ENCODE data around the gene PTGR2.
"Not testable (repeated sequence)": the region's sequence is repeated elsewhere in the genome, so short reads cannot be mapped to it uniquely, and the experiment has no call there.

The PTGR2 gene

DNA sequence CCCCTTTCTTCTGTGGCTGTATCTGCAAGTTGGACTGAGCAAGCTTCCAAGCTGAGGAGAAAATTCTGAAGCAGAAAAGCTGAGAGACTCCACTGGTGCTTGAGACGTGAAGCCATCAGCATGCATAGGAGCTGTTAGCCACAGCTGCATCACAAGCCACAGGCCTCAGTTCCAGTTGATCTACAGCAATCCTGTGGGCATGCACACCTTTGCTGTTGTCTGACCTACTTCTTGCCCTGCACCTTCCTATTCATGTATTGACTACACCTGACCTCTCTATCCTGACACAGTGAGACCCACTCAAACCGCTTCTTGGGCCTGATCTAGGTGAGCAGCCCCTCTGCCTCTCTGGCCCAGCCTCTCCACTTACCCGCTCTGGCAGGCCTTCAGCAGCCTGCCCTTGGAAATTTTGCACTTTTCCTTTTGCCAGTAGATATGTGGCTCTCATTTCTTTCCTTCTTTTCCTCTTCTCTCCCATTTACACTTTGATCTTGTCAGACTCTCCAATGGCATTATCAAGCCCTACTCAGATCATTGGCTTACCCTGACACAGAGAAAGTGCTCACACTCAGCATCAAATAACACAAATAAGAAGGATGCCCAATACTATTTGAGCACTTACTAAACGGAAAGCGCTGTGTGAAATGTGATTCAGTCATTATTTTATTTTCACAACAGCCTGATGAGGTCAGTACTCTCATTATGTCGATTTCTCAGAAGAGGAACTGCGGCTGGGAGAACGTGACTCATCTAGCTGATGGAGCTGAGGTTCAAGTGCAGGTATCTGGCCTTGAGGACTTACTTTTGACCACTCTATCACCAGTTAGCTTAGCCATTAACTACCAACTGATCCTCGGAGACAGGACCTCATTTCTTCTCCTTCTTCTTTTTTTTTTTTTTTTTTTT, 21.9 kb upstream of the PTGR2 start:
- peak; percentile 59 for DNase-seq

DNA sequence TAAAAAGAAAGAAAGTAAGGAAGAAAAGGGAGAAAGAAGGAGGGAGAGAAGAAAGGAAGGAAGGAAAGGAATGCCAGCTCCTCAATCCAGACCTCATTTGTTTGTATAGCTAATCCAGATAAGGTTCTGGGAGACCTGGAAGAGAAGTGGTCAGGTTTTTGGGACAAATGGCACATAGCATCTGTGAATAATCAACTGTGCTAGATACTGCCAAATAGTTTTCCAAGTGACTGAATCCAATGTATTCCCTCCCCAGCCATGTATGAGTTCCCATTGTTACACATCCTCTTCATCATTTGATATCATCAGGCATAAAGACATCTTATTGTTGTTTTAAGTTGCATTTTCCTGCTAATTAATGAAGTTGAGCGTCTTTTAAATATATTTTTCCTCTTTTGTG, 18.6 kb upstream of the PTGR2 start:
- no peak for DNase-seq
- in situ Hi-C loops (cut with MboI; ENCODE audit: low pct_unique_long_range_greater_than_20kb, low sequenced_read_pairs): no loop called here

More for the DNA sequence above, 21.9 kb upstream of the PTGR2 start:
- in situ Hi-C loops (cut with MboI; ENCODE audit: low pct_unique_long_range_greater_than_20kb, low sequenced_read_pairs): no loop called here

DNA sequence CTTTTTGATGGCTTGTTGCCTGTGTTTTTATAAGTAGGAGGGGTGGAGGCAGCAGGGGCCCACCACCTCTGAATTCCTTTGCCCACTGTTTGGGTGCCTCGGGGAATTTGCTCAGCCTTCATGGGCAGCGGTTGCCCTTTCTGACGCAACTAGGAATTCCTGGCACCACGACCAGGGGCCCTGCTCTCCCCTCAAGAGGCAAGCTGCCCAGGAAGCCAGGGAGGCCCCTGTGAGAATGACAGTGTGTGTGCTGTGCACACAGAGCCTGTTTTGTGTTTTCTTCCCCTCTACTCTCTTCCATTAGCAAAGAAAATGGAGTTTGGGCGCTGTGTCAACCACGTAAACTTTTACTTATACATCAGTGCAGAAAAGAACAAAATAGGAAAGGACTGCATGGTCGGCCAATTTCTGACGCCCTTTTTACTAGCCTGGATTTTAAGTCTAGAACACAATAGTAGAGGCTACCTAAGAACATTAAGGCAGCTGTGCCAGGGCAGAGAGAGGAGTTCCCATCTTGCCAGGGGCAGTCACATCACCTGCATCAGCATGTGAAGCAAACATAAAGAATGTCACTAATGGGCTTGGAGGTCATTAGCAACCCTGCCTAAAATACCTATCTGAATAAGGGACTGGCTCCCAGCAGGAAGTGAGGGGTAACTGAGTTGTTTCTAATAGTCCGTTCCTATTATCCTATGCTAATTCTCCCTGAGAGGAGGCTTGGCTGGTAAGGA, 17.9 kb upstream of the PTGR2 start:
- no peak for DNase-seq
- in situ Hi-C loops (cut with MboI; ENCODE audit: low pct_unique_long_range_greater_than_20kb, low sequenced_read_pairs): no loop called here

DNA sequence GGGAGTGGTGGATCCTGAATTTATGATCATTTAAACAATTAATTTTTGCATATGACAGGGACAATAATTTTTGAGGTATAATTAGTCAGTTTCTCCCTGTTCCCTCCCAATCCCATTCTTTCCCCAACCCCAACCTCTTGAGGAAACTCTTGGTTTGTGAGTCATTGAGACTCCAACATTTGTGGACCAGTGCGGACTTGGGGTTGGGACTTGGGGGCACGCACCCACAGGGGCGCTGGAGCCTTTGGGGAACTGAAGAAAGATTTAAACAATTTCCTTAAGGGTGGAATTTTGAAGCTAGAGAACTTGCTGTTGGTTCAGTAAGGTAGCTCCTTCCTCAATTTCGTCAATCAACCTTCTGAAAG, 17.4 kb upstream of the PTGR2 start:
- no peak for DNase-seq

DNA sequence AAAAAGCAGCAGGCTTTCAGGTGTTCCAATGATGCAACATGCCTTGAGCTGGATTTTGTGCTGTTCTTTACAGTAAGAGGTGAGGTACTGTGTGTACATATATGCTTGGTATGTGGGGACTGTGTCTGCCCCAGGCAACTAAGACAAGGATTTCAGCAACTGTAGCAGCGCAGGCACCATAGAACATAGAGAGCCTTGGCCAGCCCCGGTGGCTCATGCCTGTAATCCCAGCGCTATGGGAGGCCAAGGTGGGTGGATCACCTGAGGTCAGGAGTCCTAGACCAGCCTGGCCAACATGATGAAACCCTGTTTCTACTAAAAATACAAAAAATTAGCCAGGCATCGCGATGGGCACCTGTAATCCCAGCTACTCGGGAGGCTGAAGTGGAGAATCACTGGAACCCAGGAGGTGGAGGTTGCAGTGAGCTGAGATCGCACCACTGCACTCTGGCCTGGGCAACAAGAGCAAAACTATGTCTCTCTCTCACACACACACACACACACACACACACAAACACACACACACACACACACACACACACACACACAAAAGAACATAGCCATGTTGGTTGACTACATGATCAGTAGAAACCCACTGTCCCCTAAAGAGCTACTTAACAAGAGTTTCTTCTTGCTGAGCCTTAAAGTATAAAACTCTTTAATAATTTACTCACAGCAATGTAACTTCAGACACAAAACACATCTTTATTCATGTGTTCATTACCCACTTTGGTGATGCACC, 13.2 kb upstream of the PTGR2 start:
- DNase-seq; in situ Hi-C loops (cut with MboI; ENCODE audit: low pct_unique_long_range_greater_than_20kb, low sequenced_read_pairs): not testable (repeated sequence)

More for the DNA sequence above, 17.4 kb upstream of the PTGR2 start:
- in situ Hi-C loops (cut with MboI; ENCODE audit: low pct_unique_long_range_greater_than_20kb, low sequenced_read_pairs): no loop called here

DNA sequence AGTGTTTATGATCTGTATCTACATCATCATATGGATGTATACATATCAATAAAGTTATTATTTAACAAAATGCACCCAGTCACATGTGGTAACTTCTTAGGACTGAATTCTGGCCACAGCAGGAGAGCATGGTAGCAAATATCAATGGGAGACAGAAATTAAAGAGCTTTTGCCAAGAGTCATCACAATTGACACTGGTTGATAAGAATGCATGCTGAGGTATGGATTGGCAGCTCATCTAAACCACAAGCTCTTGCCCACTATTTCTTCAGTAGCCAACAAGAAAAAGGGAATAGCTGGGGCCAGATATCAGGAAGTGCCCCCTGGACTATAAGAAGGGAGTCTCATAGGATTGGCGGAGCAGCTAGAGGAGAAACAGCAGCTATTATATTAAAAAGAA, 9.4 kb upstream of the PTGR2 start:
- in situ Hi-C loops (cut with MboI; ENCODE audit: low pct_unique_long_range_greater_than_20kb, low sequenced_read_pairs): no loop called here
- no peak for DNase-seq

DNA sequence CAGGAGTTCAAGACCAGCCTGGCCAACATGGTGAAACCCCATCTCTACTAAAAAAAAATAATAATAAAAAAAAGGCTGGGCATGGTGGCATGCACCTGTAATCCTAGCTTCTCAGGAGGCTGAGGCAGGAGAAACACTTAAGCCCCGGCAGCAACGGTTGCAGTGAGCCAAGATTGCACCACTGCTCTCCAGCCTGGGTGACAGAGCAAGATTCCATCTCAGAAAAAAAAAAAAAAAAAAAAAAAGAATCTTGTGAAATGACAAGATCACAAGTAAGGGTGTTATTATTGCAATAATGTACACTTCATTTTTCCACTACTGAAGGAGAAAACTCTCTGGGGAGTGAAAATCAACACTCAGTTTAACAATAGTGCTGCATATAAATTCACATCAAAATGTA, 8.8 kb upstream of the PTGR2 start:
- in situ Hi-C loops (cut with MboI; ENCODE audit: low pct_unique_long_range_greater_than_20kb, low sequenced_read_pairs): no loop called here
- DNase-seq: no peak

DNA sequence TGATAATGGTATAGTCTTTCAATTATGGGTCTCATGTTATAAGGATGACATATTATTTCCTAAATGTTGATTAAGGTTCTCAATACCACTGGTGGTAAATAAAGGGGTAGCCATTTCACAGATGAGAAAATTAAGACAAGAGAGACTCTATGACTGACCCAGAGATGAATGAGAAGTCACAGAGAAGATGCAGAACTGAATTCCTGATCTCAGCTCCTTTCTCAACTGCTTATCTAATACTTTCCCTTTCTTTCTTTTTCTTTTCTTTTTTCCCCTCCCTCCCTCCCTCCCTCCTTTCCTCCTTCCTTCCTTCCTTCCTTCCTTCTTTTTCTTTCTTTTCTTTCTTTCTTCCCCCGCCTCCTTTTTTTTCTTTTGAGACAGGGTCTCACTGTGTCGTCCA, 8.3 kb upstream of the PTGR2 start:
- in situ Hi-C loops (cut with MboI; ENCODE audit: low pct_unique_long_range_greater_than_20kb, low sequenced_read_pairs): no loop called here

DNA sequence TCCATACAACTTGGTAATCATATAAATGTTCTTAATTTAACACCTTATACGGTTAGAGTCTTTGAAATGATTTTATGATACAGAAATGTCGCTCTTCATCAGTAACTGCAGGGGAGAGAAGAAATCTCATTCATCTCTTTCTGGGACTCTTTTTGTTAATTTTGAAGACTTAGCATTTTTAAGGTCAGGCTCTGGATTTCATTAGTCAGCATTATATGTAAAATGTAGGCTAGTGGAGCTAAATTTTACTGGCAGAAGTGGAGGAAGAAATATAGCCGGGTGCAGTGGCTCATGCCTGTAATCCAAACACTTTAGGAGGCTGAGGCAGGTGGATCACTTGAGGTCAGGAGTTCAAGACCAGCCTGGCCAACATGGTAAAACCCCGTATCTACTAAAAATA, 4.7 kb upstream of the PTGR2 start:
- in situ Hi-C loops (cut with MboI; ENCODE audit: low pct_unique_long_range_greater_than_20kb, low sequenced_read_pairs): no loop called here
- no peak for DNase-seq

More for the DNA sequence above, 8.3 kb upstream of the PTGR2 start:
- no peak for DNase-seq

DNA sequence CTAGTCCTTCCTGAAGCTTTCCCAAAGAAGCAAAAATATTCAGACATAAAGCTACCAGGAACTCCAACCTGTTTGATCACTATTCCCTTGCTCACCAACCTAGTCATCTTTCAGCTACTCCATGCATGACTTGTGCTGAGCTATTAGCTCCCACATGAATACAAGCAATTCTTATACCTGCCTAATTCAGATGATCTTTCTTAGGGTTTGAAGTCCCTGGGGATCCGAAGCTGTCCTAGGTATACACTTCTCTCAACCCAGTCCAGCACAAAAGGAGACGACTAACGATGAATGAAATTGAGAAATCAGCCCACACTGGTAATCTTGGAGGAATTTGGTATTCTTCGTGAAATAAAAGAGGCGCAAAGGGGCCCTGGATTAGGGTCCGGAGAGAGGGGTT, 631 bp upstream of the PTGR2 start:
- in situ Hi-C loops (cut with MboI; ENCODE audit: low pct_unique_long_range_greater_than_20kb, low sequenced_read_pairs): no loop called here
- no peak for DNase-seq

DNA sequence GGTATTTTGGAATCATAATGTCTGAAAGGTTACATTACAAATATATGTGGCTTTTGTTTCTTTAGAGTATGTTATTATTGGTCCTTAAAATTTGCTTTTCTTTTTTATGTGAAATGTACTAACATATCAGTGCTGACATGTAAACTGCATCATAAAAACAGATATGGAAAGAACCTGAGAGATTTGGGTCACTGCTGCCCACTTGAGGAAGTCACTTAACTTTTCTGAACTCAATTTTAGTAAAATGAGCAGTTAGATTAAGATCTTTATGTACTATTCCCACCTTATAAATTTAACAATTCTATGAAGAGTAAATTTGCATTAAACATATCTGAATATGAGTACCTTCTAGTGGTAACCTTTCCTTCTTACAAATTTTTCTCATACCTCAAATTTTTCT, 7.5 kb downstream of the PTGR2 start:
- in situ Hi-C loops (cut with MboI; ENCODE audit: low pct_unique_long_range_greater_than_20kb, low sequenced_read_pairs): no loop called here
- DNase-seq: no peak

DNA sequence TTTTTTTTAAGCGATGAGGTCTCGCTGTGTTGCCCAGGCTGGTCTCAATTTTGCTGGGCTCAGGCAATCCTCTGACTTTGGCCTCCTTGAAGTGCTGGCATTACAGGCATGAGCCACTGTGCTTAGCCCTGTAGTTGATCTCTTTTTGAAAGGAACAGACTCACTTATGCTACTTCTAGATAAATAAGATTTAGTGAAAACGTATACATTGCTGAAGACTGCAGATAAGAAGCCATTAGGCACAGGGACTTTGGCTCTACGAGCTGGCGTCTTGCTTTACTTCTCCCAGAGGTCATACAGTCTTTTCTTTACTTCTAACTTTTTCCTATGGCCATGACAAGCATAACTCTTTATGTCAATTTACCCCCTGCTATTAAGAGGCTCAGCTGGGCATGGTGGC, 9.4 kb downstream of the PTGR2 start:
- in situ Hi-C loops (cut with MboI; ENCODE audit: low pct_unique_long_range_greater_than_20kb, low sequenced_read_pairs): no loop called here

DNA sequence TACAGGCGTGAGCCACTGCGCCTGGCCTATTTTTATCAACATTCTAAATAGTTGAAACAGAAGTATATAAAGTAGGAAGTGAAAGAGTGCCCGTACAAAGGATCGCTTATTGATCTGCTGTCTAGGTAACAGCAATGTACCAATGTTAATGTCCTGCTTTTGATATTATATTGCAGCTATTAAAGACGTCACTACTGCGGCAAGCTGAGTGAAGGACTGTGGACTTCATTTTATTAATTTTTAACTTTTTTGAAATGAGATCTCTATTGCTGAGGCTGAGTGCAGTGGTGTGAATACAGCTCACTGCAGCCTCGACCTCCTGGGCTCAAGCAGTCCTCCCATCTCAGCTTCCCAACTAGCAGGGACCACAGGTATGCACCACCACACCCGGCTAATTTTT, 10.8 kb downstream of the PTGR2 start:
- no peak for DNase-seq

More for the DNA sequence above, 9.4 kb downstream of the PTGR2 start:
- DNase-seq: no peak

DNA sequence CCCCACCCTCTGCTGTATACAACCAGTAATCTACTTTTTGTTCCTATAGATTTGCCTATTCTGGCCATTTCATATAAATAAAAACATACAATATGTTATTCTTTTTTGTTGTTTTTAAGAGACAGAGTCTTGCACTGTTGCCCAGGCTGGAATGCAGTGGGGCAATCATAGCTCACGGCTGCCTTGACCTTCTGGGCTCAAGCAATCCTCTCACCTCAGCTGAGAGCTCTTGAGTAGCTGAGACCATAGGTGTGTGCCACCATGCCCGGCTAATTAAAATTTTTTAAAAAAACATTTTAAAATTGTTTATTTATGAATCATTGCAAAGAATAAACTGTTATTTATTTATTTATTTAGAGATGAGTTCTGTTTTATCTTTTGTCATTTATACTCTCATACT, 11.6 kb downstream of the PTGR2 start:
- no peak for DNase-seq
- in situ Hi-C loops (cut with MboI; ENCODE audit: low pct_unique_long_range_greater_than_20kb, low sequenced_read_pairs): no loop called here

More for the DNA sequence above, 10.8 kb downstream of the PTGR2 start:
- in situ Hi-C loops (cut with MboI; ENCODE audit: low pct_unique_long_range_greater_than_20kb, low sequenced_read_pairs): no loop called here

DNA sequence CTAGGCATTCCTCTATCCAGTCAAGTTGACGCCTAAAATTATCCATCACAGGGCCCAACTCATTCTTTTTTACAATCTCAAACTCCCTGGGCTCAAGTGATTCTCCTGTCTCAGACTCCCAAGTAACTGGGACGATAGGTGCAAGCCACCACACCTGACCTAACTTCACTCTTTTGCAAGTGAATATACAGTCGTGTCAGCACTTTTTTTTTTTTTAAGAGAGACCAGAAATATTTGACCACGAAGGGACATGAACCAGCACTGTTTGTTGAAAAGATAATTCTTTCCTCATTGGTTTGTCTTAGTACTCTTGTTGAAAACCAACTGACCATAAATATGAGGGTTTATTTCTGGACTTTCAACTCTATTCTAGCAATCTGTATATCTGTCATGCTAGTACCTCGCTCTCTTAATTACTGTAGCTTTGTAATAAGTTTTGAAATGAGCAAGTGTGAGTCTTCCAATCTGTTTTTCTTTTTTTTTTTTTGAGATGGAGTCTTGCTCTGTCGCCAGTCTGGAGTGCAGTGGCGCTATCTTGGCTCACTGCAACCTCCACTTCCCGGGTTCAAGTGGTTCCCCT, 14.0 kb downstream of the PTGR2 start:
- in situ Hi-C loops (cut with MboI; ENCODE audit: low pct_unique_long_range_greater_than_20kb, low sequenced_read_pairs): no loop called here
- no peak for DNase-seq

DNA sequence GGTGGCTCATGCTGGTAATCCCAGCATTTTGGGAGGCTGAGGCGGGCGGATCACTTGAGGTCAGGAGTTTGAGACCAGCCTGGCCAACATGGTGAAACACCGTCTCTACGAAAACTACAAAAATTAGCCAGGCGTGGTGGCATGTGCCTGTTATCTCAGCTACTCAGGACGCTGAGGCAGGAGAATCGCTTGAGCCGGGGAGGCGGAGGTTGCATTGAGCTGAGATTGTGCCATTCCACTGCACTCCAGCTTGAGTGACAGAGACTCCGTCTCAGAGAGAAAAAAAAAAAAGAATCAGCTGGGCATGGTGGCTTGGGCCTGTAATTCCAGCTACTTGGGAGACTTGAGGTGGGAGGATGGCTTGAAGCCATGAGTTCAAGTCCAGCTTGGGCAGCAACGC, 18.1 kb downstream of the PTGR2 start:
- DNase-seq; in situ Hi-C loops (cut with MboI; ENCODE audit: low pct_unique_long_range_greater_than_20kb, low sequenced_read_pairs): not testable (repeated sequence)

DNA sequence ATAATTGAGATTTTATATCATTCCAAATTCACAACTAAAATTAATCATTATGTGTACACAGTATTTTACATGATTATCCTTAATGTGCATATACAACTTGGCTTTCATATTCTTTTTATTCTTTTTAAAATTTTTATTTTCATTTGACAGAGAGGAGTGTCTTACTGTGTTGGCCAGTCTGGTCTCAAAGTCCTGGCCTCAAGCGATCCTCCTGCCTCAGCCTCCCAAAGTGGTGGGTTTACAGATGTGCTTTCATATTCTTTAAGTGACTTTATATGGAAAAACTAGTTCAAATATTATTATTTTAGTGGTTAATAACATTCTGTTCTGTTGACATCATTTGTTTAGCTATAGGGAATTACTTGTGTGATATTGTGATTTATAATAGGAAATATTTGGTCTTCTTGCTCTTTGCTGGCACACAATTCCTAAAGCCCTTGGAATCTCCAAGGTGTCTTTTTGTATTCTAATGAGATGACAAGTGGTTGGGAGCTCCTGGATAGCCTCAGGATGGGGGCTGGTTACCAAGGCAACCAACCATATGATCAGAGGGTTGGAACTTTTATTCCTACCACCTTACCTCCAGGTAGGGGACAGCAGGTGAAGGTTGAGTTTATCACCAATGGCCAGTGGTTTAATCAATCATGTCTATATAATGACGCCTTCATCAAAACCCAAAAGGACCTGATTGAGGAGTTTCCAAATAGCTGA, 19.0 kb downstream of the PTGR2 start:
- in situ Hi-C loops (cut with MboI; ENCODE audit: low pct_unique_long_range_greater_than_20kb, low sequenced_read_pairs): no loop called here

DNA sequence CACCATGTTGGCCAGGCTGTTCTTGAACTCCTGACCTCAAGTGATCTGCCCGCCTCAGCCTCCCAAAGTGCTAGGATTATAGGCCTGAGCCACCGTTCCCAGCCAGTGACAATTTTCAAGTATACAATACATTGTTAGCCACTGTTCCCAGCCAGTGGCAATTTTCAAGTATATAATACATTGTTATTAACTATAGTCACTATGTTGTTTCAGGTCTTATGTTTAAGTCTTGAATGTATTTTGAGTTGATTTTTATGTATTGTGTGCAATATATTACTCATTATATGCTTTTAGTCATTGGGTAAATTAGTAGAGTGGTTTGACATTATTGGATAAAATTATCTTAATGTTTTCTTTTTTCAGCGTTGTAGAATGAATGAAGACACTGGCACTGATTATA, 22.0 kb downstream of the PTGR2 start:
- no peak for DNase-seq
- in situ Hi-C loops (cut with MboI; ENCODE audit: low pct_unique_long_range_greater_than_20kb, low sequenced_read_pairs): no loop called here

More for the DNA sequence above, 19.0 kb downstream of the PTGR2 start:
- DNase-seq: no peak

DNA sequence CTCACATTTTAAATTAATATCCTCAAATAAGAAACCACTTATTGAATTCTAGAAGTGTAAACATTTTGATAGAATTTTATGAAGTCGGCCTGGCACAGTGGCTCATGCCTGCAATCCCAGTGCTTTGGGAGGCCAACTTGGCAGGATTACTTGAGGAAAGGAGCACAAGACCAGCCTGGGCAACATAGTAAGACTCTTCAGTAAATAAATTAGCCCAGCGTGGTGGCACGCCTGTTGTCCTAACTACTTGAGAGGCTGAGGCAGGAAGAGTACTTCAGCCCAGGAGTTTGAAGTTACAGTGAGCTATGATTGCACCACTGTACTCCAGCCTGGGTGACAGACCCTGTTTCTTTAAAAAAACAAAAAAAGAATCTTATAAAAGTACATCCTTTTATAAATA, 26.2 kb downstream of the PTGR2 start:
- in situ Hi-C loops (cut with MboI; ENCODE audit: low pct_unique_long_range_greater_than_20kb, low sequenced_read_pairs): no loop called here

More for the DNA sequence above, 26.2 kb downstream of the PTGR2 start:
- DNase-seq: no peak

All from KBM-7 (cell line).